Esophagus muscularis mucosa (tissue), 4 donors: ENCODE measurements around the gene NIPBL. TPM values are rescaled to one million over a fixed set of nuclear protein-coding genes. Genes with fewer than 3 reads are reported as not detected.
"Not testable (repeated sequence)": the region's sequence is repeated elsewhere in the genome, so short reads cannot be mapped to it uniquely, and the experiment has no call there.

ENCODE experiments used
- DNase-seq: peaks from one replicate; pipeline ENCODE4 v3.0.0-alpha.2; 2017; ENCODE audit errors: extremely low spot score
- H3K27ac ChIP-seq, 4 donors: fragments of 200-600 bp; sonication (generic); replicated peaks in 1 of 4; 1 replicate in 3 of 4; 2 replicates in 1 of 4; pipeline ENCODE4 v1.5.1; 2016 to 2019; ENCODE audit warnings: mild to moderate bottlenecking in 1 of 4
- H3K27me3 ChIP-seq, 4 donors: fragments of 200-600 bp; sonication (generic); one replicate each; pipeline versions ENCODE4 v1.5.1 to v1.6.0; 2016 to 2019
- H3K36me3 ChIP-seq, 4 donors: fragments of 200-600 bp; sonication (generic); one replicate each; pipeline ENCODE4 v1.5.1; 2016 to 2019
- H3K4me1 ChIP-seq, 4 donors: fragments of 200-600 bp; sonication (generic); one replicate each; pipeline ENCODE4 v1.5.1; 2016 to 2019
- H3K4me3 ChIP-seq, 4 donors: fragments of 200-600 bp; sonication (generic); 1 replicate in 2 of 4; 2 replicates in 2 of 4; pipeline ENCODE4 v1.5.1; 2016 to 2019; ENCODE audit warnings: mild to moderate bottlenecking in 4 of 4, moderate library complexity in 1 of 4
- H3K9me3 ChIP-seq, 4 donors: fragments of 200-600 bp; sonication (generic); 1 replicate in 3 of 4; 2 replicates in 1 of 4; pipeline ENCODE4 v1.5.1; 2016 to 2019
- EP300 ChIP-seq: sonication (generic); formaldehyde crosslinking; IDR thresholded peaks from one replicate; pipeline ENCODE4 v1.6.1; 2017; ENCODE audit warnings: antibody characterized with exemption
- POLR2A ChIP-seq: fragments of 450-650 bp; IDR thresholded peaks from one replicate; pipeline ENCODE4 v1.6.1; 2017; ENCODE audit warnings: antibody characterized with exemption, moderate library complexity, mild to moderate bottlenecking, low read depth
- POLR2AphosphoS5 ChIP-seq, 2 donors: sonication (generic); formaldehyde crosslinking; IDR thresholded peaks; one replicate each; pipeline ENCODE4 v1.6.1; 2017; ENCODE audit warnings: antibody characterized with exemption in 2 of 2
- WGBS: methylation state at CpG from one replicate; pipeline ENCODE4 v1.1.5; 2018; 5-methylcytosine and 5-hydroxymethylcytosine counted together
- intact Hi-C: fragments of 100-400 bp; cut with DNase I; formaldehyde crosslinking; loops from one replicate; pipeline ENCODE4 v1.15.1; 2023
- total RNA-seq, 4 donors: library from RNA; depleted of rRNA; stranded (reverse); fragments of >200 nt; gene quantifications; one replicate each; pipeline versions ENCODE4 v1.1.0 to v1.2.1, GENCODE V29; 2016
- TF ChIP-seq, protein P1 (sequence below), 3 experiments: fragments of 200-600 bp in 2 of 3; fragments of 450-650 bp in 1 of 3; sonication (generic) in 2 of 3; IDR thresholded peaks; one replicate each; pipeline ENCODE4 v1.5.1; 2017 to 2019; ENCODE audit warnings: antibody characterized with exemption in 3 of 3, mild to moderate bottlenecking in 2 of 3, moderate library complexity in 1 of 3

Gene NIPBL
- total RNA-seq, 4 donors from 2014 or later, result 38.9 to 50.3 (median 40.0) TPM

DNA sequence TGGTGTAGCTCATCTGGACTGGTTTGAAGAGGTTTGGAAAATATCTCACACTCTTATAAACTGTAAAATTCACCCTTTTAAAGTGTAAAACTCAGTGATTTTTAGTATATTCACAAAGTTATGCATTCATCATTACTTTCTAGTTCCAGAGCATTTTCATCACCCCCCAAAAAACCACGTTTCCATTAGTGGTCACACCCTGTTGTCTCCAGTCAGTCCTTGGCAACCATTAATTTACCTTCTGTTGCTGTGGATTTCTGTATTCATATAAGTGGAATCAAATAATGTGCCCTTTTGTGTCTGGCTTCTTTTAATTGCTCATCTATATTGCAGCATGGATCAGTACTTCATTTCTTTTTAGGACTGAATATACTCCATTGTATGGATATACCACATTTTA, 18.4 kb downstream of the NIPBL start:
- Histone ChIP-seq H3K9me3 (no peaks in the 10 kb centered on the region), H3K27ac (no peak overlapping the region), H3K4me3 (no peak overlapping the region), H3K4me1 (peaks cover 24 to 59% (median 51%) of the 10 kb centered on the region in 4 donors), H3K36me3 (peaks cover 0 to 4% (median 0%) of the 10 kb centered on the region in 4 donors), H3K27me3 (no peaks in the 10 kb centered on the region)
- WGBS, result 74% methylated on average over 1 of the region's 1 CpG
- intact Hi-C loops, result no loop called here
- DNase-seq, result no peak
- TF ChIP-seq POLR2AphosphoS5 (IDR thresholded peaks at IDR 0.05) (no peak), EP300 (no peak)

DNA sequence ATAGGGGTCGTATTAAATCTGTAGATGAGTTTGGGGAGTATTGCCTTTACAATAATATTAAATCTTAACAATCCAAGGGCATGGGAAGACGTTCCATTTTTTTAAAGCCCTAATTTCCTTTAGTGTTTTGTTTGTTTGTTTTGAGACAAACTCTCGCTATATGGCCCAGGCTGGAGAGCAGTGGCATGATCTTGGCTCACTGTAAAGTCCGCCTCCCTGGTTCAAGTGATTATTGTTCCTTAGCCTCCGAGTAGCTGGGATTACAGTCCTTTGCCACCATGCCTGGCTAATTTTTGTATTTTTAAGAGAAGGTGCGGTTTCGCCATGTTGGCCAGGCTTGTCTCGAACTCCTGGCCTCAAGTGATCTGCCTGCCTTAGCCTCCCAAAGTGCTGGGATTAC, 19.9 kb downstream of the NIPBL start:
- H3K27ac ChIP-seq, result no peak overlapping the region
- no peak for DNase-seq
- H3K4me1 ChIP-seq, result peaks cover 31 to 66% (median 59%) of the 10 kb centered on the region in 4 donors
- intact Hi-C loops, result no loop called here
- WGBS, result 93% methylated on average over 8 of the region's 8 CpGs
- TF ChIP-seq POLR2AphosphoS5 (IDR thresholded peaks at IDR 0.05) (no peak), EP300 (no peak), POLR2A (no peak)
- TF ChIP-seq, protein P1, sequence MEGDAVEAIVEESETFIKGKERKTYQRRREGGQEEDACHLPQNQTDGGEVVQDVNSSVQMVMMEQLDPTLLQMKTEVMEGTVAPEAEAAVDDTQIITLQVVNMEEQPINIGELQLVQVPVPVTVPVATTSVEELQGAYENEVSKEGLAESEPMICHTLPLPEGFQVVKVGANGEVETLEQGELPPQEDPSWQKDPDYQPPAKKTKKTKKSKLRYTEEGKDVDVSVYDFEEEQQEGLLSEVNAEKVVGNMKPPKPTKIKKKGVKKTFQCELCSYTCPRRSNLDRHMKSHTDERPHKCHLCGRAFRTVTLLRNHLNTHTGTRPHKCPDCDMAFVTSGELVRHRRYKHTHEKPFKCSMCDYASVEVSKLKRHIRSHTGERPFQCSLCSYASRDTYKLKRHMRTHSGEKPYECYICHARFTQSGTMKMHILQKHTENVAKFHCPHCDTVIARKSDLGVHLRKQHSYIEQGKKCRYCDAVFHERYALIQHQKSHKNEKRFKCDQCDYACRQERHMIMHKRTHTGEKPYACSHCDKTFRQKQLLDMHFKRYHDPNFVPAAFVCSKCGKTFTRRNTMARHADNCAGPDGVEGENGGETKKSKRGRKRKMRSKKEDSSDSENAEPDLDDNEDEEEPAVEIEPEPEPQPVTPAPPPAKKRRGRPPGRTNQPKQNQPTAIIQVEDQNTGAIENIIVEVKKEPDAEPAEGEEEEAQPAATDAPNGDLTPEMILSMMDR (IDR thresholded peaks at IDR 0.05), result no peak
- no peak overlapping the region for H3K4me3 ChIP-seq
- H3K9me3 ChIP-seq, result no peaks in the 10 kb centered on the region
- no peaks in the 10 kb centered on the region for H3K36me3 ChIP-seq
- H3K27me3 ChIP-seq, result no peaks in the 10 kb centered on the region

DNA sequence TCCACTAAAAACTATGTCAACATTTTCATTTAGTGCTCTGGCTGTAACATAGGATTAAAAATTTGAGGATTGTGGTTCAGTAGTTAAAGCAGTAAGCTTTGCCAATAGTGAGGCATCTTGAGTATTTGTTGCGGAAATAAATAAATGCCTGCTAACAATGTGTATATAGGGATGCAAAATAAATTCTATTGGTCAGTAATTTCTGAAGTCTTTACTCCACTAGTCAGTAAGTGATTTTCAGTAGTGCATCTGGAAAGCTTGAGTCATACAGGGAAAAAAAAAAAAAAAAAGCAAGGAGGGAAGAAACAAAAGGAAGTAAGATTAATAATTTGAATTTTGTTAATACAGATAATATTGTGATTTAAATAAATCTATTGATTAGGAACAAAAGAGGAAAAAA, 21.0 kb downstream of the NIPBL start:
- TF ChIP-seq, protein P1 (IDR thresholded peaks at IDR 0.05), result no peak
- TF ChIP-seq POLR2A, result no peak
- TF ChIP-seq EP300, result no peak
- no peak for TF ChIP-seq POLR2AphosphoS5 (IDR thresholded peaks at IDR 0.05)
- intact Hi-C loops, result no loop called here
- 71% methylated on average over 1 of the region's 1 CpG for WGBS
- no peak overlapping the region for H3K4me3 ChIP-seq
- no peak overlapping the region for H3K27ac ChIP-seq
- H3K36me3 ChIP-seq, result no peaks in the 10 kb centered on the region
- H3K9me3 ChIP-seq, result peaks cover 0 to 7% (median 3%) of the 10 kb centered on the region in 4 donors
- peaks cover 31 to 66% (median 59%) of the 10 kb centered on the region in 4 donors for H3K4me1 ChIP-seq
- DNase-seq, result no peak
- no peaks in the 10 kb centered on the region for H3K27me3 ChIP-seq

DNA sequence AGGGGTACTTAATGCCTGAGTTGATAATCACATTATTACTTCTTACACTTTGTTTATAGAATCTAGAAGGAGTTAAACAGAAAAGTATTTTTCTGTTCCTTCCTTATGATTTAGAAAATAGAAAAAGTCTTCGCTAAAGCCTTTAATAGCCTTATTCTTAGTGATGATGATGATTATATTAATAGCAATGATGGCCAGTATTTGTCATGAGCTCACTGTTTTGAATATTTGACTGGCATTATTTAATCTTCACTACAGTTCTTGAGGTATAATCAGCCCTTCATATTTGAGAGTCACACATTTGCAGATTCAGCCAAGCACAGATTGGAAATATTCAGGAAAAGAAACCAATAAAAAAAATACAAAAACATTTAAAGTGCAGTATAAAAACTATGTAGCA, 23.3 kb downstream of the NIPBL start:
- Histone ChIP-seq H3K4me1 (peaks cover 27 to 59% (median 55%) of the 10 kb centered on the region in 4 donors), H3K4me3 (no peak overlapping the region), H3K27me3 (no peaks in the 10 kb centered on the region), H3K27ac (no peak overlapping the region), H3K9me3 (peaks cover 0 to 9% (median 4%) of the 10 kb centered on the region in 4 donors), H3K36me3 (no peaks in the 10 kb centered on the region)
- no peak for DNase-seq
- WGBS, result 46% methylated on average over 1 of the region's 1 CpG
- intact Hi-C loops, result no loop called here
- TF ChIP-seq POLR2AphosphoS5 (IDR thresholded peaks at IDR 0.05) (no peak), EP300 (no peak)
- TF ChIP-seq, protein P1 (IDR thresholded peaks at IDR 0.05), result no peak

DNA sequence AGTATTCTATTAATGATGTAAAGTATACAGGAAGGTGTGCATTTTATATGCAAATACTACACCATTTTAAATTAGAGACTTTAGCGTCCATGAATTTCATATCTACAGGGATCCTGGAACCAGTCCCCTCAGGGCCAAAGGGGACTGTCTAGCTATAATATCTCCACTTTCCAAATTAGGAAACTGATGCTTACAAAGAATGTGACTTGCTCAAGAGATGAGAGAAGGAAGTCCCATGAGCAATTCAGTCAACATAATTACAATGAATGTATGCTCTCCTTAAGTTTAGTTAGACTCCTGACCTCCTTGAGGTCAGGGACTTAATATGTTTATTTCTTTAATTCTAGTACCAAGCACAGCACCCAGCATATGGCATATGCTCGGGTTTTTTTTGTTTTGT, 23.7 kb downstream of the NIPBL start:
- 70% methylated on average over 2 of the region's 2 CpGs for WGBS
- intact Hi-C loops, result no loop called here
- TF ChIP-seq POLR2AphosphoS5 (IDR thresholded peaks at IDR 0.05) (no peak), EP300 (no peak), POLR2A (no peak)
- TF ChIP-seq, protein P1 (IDR thresholded peaks at IDR 0.05), result no peak
- Histone ChIP-seq H3K9me3 (peaks cover 0 to 9% (median 4%) of the 10 kb centered on the region in 4 donors), H3K36me3 (no peaks in the 10 kb centered on the region), H3K4me3 (no peak overlapping the region), H3K27ac (no peak overlapping the region), H3K27me3 (no peaks in the 10 kb centered on the region), H3K4me1 (peaks cover 27 to 54% (median 51%) of the 10 kb centered on the region in 4 donors)
- no peak for DNase-seq

DNA sequence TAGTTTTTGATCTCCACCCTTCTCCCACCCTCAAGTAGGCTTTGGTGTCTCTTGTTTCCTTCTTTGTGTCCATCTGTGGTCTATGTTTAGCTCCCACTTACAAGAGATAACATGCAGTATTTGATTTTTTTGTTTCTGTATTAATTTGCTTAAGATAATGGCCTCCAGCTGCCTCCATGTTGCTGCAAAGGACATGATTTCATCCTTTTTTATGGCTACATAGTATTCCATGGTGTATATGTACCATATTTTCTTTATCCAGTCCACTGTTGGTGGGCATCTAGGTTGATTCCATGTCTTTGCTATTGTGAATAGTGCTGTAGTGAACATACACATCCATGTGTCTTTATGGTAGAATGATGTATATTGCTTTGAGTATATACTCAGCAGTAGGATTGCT, 24.5 kb downstream of the NIPBL start:
- peaks cover 27 to 47% (median 45%) of the 10 kb centered on the region in 4 donors for H3K4me1 ChIP-seq
- intact Hi-C loops, DNase-seq, H3K9me3 ChIP-seq, H3K27ac ChIP-seq, H3K36me3 ChIP-seq, H3K4me3 ChIP-seq, H3K27me3 ChIP-seq: not testable (repeated sequence)
